Measurements from ENCODE around the gene RAB4A. TPM values are rescaled to one million over a fixed set of nuclear protein-coding genes. Genes with fewer than 3 reads are reported as not detected.

Gene RAB4A, protein sequence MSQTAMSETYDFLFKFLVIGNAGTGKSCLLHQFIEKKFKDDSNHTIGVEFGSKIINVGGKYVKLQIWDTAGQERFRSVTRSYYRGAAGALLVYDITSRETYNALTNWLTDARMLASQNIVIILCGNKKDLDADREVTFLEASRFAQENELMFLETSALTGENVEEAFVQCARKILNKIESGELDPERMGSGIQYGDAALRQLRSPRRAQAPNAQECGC
- total RNA-seq, result 10 to 100 TPM; 47.2 to 50.4 TPM
- polyA plus RNA-seq, result 10 to 100 TPM; 16.8 to 22.4 (median 18.3) TPM
- total RNA-seq, result 6.9 to 29.6 (median 25.6) reads per million in 6 experiments

DNA sequence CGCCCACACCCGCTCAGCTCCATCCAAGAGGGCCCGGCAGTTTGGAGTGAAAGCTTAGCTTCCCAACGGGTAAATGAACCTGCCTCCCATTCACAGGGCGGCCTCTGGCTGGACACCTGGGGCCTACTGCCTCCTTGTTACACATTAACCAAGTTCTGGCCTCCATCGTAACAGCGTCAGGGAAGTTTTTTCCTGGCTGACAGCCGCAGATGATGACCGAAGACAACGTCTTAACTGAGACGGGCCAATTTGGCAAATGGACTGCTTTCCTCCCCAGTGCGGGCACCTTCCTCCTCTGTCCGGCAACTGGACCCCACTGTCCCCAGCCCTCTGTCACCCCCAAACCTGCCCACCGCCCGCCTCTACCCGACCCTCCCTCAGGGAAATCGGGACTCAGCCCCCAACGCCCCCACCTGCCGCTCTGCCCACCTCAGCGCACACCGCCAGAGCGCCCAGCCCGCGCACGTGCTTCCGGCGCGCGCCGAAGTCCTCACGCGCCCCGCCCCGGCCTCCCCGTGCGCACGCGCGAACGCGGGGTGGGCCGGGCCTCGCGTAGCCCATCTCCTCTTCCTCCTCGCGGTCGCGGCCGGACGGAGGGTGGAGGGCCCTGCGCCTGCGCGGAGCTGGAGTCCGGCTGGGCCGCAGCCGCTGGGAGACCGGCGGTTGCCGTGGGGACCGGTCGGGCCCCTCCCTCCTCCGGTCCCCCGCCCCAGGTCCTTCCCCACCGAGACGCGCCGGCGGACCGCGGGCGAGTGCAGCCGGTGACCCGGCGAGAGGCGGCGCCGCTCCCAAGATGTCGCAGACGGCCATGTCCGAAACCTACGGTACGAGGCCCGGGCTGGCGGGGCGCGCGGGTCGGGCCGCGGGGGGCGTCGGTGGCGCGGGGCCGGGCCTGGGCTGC, at the start of gene RAB4A:
Gene RAB4A, plus strand, starts transcription at position 565 of the 901 bp plus-strand sequence. Its CDS starts 229 bp downstream, at position 794.
- Mint-ChIP-seq H3K4me1 (peaks cover 20 to 41% (median 36%) of the 10 kb centered on the region in 4 donors), H3K27me3 (no peaks in the 10 kb centered on the region), H3K27ac (peak within 1 kb of the TSS; percentile 81 to 94 (median 90)), H3K9me3 (peaks cover 0 to 10% (median 4%) of the 10 kb centered on the region in 9 donors), H3K36me3 (peaks cover 0 to 8% (median 1%) of the 10 kb centered on the region in 3 donors), H3K4me3 (peak within 1 kb of the TSS; percentile 89 to 98 (median 95))
- POLR2A ChIA-PET, result interaction anchor here (0.8 to 1.3 kb wide), 5 partner anchors 21 to 238 kb away, joined by 3 to 9 read pairs (median 4); partner anchors contain the start of genes CCSAP and NUP133
- DNase-seq (peak; percentile 52 to 85 (median 74)), ATAC-seq (peak; percentile 87 to 88)

GRCh38 chr1:229222081-229222480, 48.8 kb upstream of the RAB4A start:
- peaks cover 0 to 8% (median 0%) of the 10 kb centered on the region in 4 donors for H3K4me1 Mint-ChIP-seq
- ATAC-seq (no peak), DNase-seq (no peak)
- no peaks in the 10 kb centered on the region for H3K27me3 Mint-ChIP-seq
- H3K27ac Mint-ChIP-seq, result peak overlapping the region in 1 of 10 donors; percentile 22
- H3K9me3 Mint-ChIP-seq, result no peaks in the 10 kb centered on the region
- POLR2A ChIA-PET, result no interaction called here
- no peaks in the 10 kb centered on the region for H3K36me3 Mint-ChIP-seq
- H3K4me3 Mint-ChIP-seq, result no peak overlapping the region

- Mint-ChIP-seq H3K4me1 (peaks cover 4 to 14% (median 5%) of the 10 kb centered on the region in 4 donors), H3K36me3 (no peaks in the 10 kb centered on the region), H3K27me3 (peaks cover 0 to 2% (median 0%) of the 10 kb centered on the region in 5 donors), H3K9me3 (no peaks in the 10 kb centered on the region), H3K27ac (no peak overlapping the region), H3K4me3 (no peak overlapping the region)
- no peak for DNase-seq
- POLR2A ChIA-PET, result no interaction called here
- no peak for ATAC-seq
Observed at GRCh38 chr1:229223498-229223897, 47.4 kb upstream of the RAB4A start.

DNA sequence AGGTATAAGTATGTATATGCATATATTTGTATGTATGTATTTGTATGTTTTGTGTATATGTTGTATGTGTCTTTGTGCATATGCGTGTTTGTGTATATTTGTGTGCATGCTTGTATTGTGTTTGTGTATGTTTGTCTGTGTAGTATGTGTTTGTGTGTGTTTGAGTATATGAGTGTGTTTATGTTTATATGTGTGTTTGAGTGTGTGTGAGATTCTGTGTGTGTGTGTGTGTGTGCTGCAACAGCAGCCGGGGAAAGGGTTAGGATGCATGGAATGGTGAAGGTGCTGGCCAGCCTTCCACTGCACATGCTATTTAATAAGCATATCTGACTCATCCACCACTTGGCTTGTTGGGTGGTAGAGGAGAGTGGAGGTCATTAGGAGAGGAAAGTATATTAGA, 46.6 kb upstream of the RAB4A start:
- ATAC-seq (no peak), DNase-seq (no peak)
- H3K27ac Mint-ChIP-seq, result no peak overlapping the region
- POLR2A ChIA-PET, result no interaction called here
- H3K36me3 Mint-ChIP-seq, result no peaks in the 10 kb centered on the region
- H3K4me1 Mint-ChIP-seq, result peaks cover 4 to 16% (median 7%) of the 10 kb centered on the region in 4 donors
- H3K9me3 Mint-ChIP-seq, result no peaks in the 10 kb centered on the region
- H3K4me3 Mint-ChIP-seq, result no peak overlapping the region
- peaks cover 0 to 2% (median 0%) of the 10 kb centered on the region in 5 donors for H3K27me3 Mint-ChIP-seq

GRCh38 chr1:229225331-229225782, 45.6 kb upstream of the RAB4A start:
- peak overlapping the region in 2 of 10 donors; percentile 14 to 61 for H3K27ac Mint-ChIP-seq
- ATAC-seq (no peak), DNase-seq (no peak)
- peaks cover 0 to 5% (median 0%) of the 10 kb centered on the region in 5 donors for H3K27me3 Mint-ChIP-seq
- POLR2A ChIA-PET, result no interaction called here
- H3K4me1 Mint-ChIP-seq, result peaks cover 10 to 23% (median 16%) of the 10 kb centered on the region in 4 donors
- H3K9me3 Mint-ChIP-seq, result no peaks in the 10 kb centered on the region
- H3K4me3 Mint-ChIP-seq, result no peak overlapping the region
- H3K36me3 Mint-ChIP-seq, result no peaks in the 10 kb centered on the region

DNA sequence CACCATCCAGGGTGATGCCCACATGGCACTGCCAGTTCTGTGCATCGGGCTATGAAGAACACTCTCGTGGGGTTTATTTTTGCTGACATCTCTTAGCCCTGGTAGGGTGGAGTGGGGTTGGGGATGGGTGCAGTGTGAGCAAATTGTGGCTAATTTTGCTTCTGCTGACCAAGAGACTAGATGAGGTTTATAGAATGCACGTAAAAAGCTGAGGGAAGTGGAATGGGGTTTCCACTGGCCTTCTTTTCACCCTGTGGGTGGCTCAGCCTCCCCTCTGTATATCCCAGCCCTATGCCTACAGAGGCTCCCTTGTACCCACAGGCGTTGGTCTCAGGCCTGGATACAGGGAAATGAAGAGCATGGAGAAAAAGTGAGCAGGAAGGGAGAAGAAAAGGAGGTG, 44.1 kb upstream of the RAB4A start:
- H3K36me3 Mint-ChIP-seq, result no peaks in the 10 kb centered on the region
- no peaks in the 10 kb centered on the region for H3K9me3 Mint-ChIP-seq
- peak overlapping the region in 1 of 10 donors; percentile 8 for H3K4me3 Mint-ChIP-seq
- no peak overlapping the region for H3K27ac Mint-ChIP-seq
- POLR2A ChIA-PET, result interaction anchor here (1.6 kb wide), 1 partner anchor 490 kb away, joined by 5 read pairs; no protein-coding TSS in a partner anchor
- ATAC-seq, result no peak
- no peak for DNase-seq
- peaks cover 0 to 8% (median 0%) of the 10 kb centered on the region in 5 donors for H3K27me3 Mint-ChIP-seq
- peaks cover 10 to 26% (median 19%) of the 10 kb centered on the region in 4 donors for H3K4me1 Mint-ChIP-seq

DNA sequence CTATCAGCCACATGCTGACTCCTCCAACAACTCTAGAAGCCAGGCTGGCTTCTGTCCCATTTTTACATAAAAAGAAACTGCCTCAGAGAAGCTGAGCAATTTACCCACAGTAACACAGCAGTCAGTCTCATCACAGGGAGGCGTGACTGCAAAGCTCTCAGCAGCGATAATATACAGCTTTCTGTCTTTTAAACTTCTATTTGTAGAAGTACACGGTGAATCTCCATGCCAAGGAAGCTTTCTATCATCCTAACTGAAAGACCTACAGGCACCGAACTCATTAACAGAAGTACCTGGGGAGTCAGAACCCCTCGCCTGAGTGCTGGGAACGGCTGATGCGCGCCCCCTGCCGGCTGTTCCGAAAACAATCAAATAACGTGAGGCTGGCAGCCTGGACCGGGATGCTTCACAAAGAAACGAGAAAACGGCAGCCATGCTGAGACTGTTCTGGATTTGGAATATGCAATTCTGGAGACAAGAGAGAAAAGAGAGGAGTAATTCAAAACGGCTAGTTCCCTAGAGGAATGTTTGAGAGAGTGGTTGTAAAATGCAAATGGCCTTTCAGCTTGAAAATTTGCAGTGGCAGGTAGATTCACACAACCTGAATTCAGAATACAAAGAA, 43.5 kb upstream of the RAB4A start:
- Mint-ChIP-seq H3K4me3 (peak overlapping the region in 2 of 10 donors; percentile 24 to 26), H3K9me3 (no peaks in the 10 kb centered on the region), H3K4me1 (peaks cover 10 to 25% (median 19%) of the 10 kb centered on the region in 4 donors), H3K27me3 (peaks cover 0 to 8% (median 0%) of the 10 kb centered on the region in 5 donors), H3K27ac (peak overlapping the region in 3 of 10 donors; percentile 22 to 46 (median 23)), H3K36me3 (no peaks in the 10 kb centered on the region)
- DNase-seq (peak; percentile 59 to 90 (median 80)), ATAC-seq (peak; percentile 87 to 94)
- POLR2A ChIA-PET, result interaction anchor here (1.3 to 1.9 kb wide), 3 partner anchors 28 to 493 kb away, joined by 4 to 5 read pairs (median 5); partner anchors contain the start of gene RHOU

GRCh38 chr1:229228522-229228921, 42.4 kb upstream of the RAB4A start:
- Mint-ChIP-seq H3K36me3 (no peaks in the 10 kb centered on the region), H3K4me3 (no peak overlapping the region), H3K27ac (no peak overlapping the region), H3K4me1 (peaks cover 10 to 25% (median 19%) of the 10 kb centered on the region in 4 donors), H3K27me3 (peaks cover 0 to 8% (median 0%) of the 10 kb centered on the region in 5 donors), H3K9me3 (no peaks in the 10 kb centered on the region)
- ATAC-seq, result no peak
- DNase-seq, result no peak
- POLR2A ChIA-PET, result interaction anchor here (0.6 to 1.9 kb wide), 3 partner anchors 26 to 494 kb away, joined by 4 to 5 read pairs (median 5); partner anchors contain the start of gene RHOU

DNA sequence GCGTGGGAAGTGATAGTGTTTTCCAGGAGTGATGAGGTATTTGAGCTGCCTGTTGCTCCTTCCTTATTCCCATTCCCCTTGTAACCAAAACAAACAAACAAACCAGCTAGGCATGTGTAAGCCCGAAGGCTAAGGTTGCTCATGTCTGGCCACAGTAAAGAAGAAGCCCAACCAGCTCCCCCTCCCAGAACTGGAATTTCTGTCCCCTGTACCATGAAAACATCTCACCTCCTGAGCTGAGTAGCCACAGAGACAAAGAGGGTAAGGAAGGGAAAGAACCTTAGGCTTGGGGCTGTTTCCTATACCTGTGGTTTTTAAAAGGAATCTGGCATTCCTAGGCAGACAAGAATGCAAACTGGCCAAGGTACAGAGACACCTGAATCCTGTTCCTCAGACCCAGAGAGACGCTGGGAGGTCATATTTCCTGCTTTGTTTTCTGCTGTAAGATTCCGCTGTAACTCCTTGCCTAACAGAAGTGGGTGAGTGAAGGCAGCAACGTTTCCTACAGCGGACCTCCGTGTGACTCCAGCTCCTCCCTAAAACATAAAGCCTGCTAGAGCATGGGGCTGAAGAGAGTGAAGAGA, 41.7 kb upstream of the RAB4A start:
- Mint-ChIP-seq H3K27ac (peak overlapping the region in 4 of 10 donors; percentile 29 to 61 (median 44)), H3K27me3 (peaks cover 0 to 8% (median 3%) of the 10 kb centered on the region in 5 donors), H3K9me3 (no peaks in the 10 kb centered on the region), H3K36me3 (no peaks in the 10 kb centered on the region), H3K4me3 (peak overlapping the region in 9 of 10 donors; percentile 12 to 74 (median 47)), H3K4me1 (peaks cover 10 to 25% (median 19%) of the 10 kb centered on the region in 4 donors)
- DNase-seq (peak in 1 of 10 donors; percentile 11), ATAC-seq (peak in 1 of 2 donors; percentile 35)
- POLR2A ChIA-PET, result interaction anchor here (0.6 to 1.9 kb wide), 4 partner anchors 20 to 493 kb away, joined by 3 to 5 read pairs (median 4); no protein-coding TSS in a partner anchor

DNA sequence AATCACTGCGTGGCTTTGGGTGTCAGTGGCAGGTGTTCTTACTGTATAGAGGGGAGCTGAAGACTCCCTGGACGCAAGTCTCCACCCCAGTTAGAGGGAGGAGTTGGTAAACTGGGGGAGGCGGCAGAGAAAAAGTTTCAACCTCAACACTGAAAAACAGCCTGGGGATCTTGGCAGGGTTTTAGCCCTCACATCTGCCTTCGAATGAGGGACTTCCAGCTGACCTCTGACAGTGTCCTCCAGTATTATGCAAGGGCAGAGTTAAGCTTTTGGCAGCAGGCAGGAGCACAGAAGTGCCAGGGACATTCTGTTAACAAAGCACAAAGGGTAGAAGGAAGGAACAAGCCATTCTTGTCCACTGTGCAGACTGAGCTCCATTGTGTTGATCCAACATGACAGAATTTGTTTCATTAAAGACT, 41.2 kb upstream of the RAB4A start:
- peaks cover 10 to 25% (median 19%) of the 10 kb centered on the region in 4 donors for H3K4me1 Mint-ChIP-seq
- DNase-seq (no peak), ATAC-seq (peak in 1 of 2 donors; percentile 39)
- H3K27me3 Mint-ChIP-seq, result peaks cover 0 to 10% (median 3%) of the 10 kb centered on the region in 5 donors
- H3K36me3 Mint-ChIP-seq, result no peaks in the 10 kb centered on the region
- peak overlapping the region in 5 of 10 donors; percentile 8 to 61 (median 29) for H3K27ac Mint-ChIP-seq
- H3K4me3 Mint-ChIP-seq, result peak overlapping the region in 9 of 10 donors; percentile 12 to 74 (median 47)
- POLR2A ChIA-PET, result interaction anchor here (1.0 to 1.1 kb wide), 2 partner anchors 19 to 493 kb away, joined by 3 read pairs; no protein-coding TSS in a partner anchor
- H3K9me3 Mint-ChIP-seq, result no peaks in the 10 kb centered on the region

GRCh38 chr1:229230140-229230892, 40.6 kb upstream of the RAB4A start:
- H3K9me3 Mint-ChIP-seq, result no peaks in the 10 kb centered on the region
- peaks cover 10 to 25% (median 19%) of the 10 kb centered on the region in 4 donors for H3K4me1 Mint-ChIP-seq
- ATAC-seq (no peak), DNase-seq (no peak)
- H3K27me3 Mint-ChIP-seq, result peaks cover 0 to 12% (median 3%) of the 10 kb centered on the region in 5 donors
- POLR2A ChIA-PET, result interaction anchor here (1.0 kb wide), 1 partner anchor 494 kb away, joined by 3 read pairs; no protein-coding TSS in a partner anchor
- peak overlapping the region in 1 of 10 donors; percentile 63 for H3K4me3 Mint-ChIP-seq
- H3K27ac Mint-ChIP-seq, result peak overlapping the region in 2 of 10 donors; percentile 9 to 55
- no peaks in the 10 kb centered on the region for H3K36me3 Mint-ChIP-seq

Measured in naive thymus-derived CD8-positive, alpha-beta T cell (primary cell).